ENCODE results near the gene SPATS2.
"Not testable (repeated sequence)": the region's sequence is repeated elsewhere in the genome, so short reads cannot be mapped to it uniquely, and the experiment has no call there.

The SPATS2 gene

GRCh38 chr12:49367381-49368239 is at the start of gene SPATS2:
Gene SPATS2, plus strand, starts transcription at chr12:49367462. Its CDS starts 93,551 bp downstream, at chr12:49461013.
- H3K4me3 Mint-ChIP-seq: peak within 1 kb of the TSS; percentile 94
- H3K27ac Mint-ChIP-seq: peak within 1 kb of the TSS; percentile 98
- peaks cover 42% of the 10 kb centered on the region for H3K4me1 Mint-ChIP-seq (ENCODE audit: low read depth)
- DNase-seq: no peak
- no peaks in the 10 kb centered on the region for H3K9me3 Mint-ChIP-seq
- H3K27me3 Mint-ChIP-seq: no peaks in the 10 kb centered on the region
- peaks cover 7% of the 10 kb centered on the region for H3K36me3 Mint-ChIP-seq (ENCODE audit: low read depth)

- peaks cover 20% of the 10 kb centered on the region for H3K4me1 Mint-ChIP-seq (ENCODE audit: low read depth)
- H3K27ac Mint-ChIP-seq: peak overlapping the region; percentile 2
- not testable (repeated sequence) for DNase-seq, H3K27me3 Mint-ChIP-seq, H3K4me3 Mint-ChIP-seq, H3K9me3 Mint-ChIP-seq
- peaks cover 22% of the 10 kb centered on the region for H3K36me3 Mint-ChIP-seq (ENCODE audit: low read depth)
These were observed 46.7 kb upstream of the SPATS2 start for GRCh38 chr12:49320411-49321103.

DNA sequence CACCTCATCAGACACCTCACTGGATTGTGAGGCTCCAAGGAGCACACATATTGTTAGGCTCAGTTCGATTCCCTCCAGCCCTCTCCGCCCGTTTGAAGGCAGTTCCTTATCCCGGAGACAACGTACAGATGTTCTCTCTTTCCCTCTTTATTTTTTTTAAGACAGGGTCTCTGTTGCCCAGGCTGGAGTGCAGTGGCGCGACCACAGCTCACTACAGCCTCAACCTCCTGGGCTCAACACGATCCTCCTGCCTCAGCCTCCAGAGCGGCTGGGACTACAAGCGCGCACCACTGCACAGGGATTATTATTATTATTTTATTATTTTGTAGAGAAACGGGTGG is 44.9 kb upstream of the SPATS2 start:
- no peak for DNase-seq
- Mint-ChIP-seq H3K36me3 (ENCODE audit: low read depth) (peaks cover 39% of the 10 kb centered on the region), H3K9me3 (no peaks in the 10 kb centered on the region), H3K4me1 (ENCODE audit: low read depth) (peaks cover 20% of the 10 kb centered on the region), H3K27ac (peak overlapping the region; percentile 96), H3K27me3 (no peaks in the 10 kb centered on the region), H3K4me3 (peak overlapping the region; percentile 99)

DNA sequence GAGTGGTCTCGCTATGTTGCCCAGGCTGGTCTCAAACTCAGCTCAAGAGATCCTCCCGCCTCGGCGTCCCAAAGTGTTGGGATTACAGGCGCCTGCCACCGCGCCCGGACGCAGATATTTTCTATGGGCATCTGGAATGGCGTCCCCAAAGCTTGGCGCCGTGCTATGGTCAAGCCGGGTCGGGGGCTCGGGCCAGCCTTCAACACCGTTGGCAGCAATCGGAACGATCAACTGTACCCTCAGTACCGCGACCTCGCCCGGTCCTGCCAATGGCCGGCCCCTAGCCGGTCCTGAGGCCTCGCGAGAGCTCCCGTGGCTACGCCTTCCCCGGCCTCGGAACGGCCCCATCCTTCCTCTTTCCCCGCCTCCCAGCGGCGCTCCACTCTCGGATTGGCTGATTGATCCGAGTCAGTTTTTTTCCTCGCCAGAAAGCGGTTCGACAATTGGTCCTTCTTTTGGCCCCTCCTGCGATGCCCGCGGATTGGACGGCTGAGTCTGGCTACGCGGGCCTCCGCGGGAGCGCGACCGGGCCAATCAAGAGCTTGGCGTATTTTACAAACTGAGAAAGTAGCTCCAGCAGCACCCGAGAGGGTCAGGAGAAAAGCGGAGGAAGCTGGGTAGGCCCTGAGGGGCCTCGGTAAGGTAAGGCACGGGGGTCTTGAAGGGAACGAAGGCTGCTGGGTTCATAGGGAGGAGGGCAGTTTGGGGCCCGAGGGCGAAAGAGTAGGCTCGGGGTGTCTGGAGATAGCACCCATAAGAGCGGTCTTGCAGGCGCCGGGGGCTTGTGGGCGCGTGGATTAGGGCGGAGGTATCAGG is 44.3 kb upstream of the SPATS2 start, which contains the start of gene TROAP:
TROAP (plus strand) TSS at position 548 of the 816 bp plus-strand sequence. CDS start 354 bp downstream, outside the sequence.
- peak; percentile 95 for DNase-seq
- Mint-ChIP-seq H3K27me3 (no peaks in the 10 kb centered on the region), H3K27ac (peak within 1 kb of the TSS; percentile 96), H3K4me1 (ENCODE audit: low read depth) (peaks cover 20% of the 10 kb centered on the region), H3K9me3 (no peaks in the 10 kb centered on the region), H3K4me3 (peak within 1 kb of the TSS; percentile 99), H3K36me3 (ENCODE audit: low read depth) (peaks cover 43% of the 10 kb centered on the region)

DNA sequence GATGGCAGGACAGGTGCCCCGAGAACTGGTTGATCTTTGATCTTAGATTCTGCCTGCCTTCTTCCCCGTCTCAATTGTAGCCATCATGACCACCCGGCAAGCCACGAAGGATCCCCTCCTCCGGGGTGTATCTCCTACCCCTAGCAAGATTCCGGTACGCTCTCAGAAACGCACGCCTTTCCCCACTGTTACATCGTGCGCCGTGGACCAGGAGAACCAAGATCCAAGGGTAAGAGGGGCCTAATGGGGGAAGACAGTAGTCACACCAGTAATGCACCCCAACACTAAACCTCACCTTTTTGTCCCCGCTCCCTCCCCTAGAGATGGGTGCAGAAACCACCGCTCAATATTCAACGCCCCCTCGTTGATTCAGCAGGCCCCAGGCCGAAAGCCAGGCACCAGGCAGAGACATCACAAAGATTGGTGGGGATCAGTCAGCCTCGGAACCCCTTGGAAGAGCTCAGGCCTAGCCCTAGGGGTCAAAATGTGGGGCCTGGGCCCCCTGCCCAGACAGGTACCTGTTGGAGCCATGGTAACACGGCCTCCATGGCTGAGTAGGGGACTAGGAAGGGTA is 43.7 kb upstream of the SPATS2 start:
- H3K9me3 Mint-ChIP-seq: no peaks in the 10 kb centered on the region
- H3K4me3 Mint-ChIP-seq: peak overlapping the region; percentile 99
- no peaks in the 10 kb centered on the region for H3K27me3 Mint-ChIP-seq
- peaks cover 20% of the 10 kb centered on the region for H3K4me1 Mint-ChIP-seq (ENCODE audit: low read depth)
- DNase-seq: no peak
- H3K27ac Mint-ChIP-seq: peak overlapping the region; percentile 96
- peaks cover 46% of the 10 kb centered on the region for H3K36me3 Mint-ChIP-seq (ENCODE audit: low read depth)

DNA sequence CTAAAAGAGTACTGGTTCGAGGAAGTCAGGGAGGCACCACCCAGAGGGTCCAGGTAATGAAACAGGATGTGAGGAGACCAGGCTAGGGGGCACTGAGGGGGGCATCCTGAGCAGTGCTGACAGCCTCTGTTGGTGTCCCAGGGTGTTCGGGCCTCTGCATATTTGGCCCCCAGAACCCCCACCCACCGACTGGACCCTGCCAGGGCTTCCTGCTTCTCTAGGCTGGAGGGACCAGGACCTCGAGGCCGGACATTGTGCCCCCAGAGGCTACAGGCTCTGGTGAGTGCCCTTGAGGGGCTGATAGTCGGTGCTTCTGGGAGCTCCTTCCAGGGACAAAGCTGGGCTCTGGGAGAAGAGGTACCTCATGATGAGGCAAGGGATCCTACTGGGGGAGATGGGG is 41.7 kb upstream of the SPATS2 start:
- H3K4me3 Mint-ChIP-seq: no peak overlapping the region
- no peak overlapping the region for H3K27ac Mint-ChIP-seq
- H3K27me3 Mint-ChIP-seq: no peaks in the 10 kb centered on the region
- H3K4me1 Mint-ChIP-seq (ENCODE audit: low read depth): peaks cover 17% of the 10 kb centered on the region
- DNase-seq: no peak
- H3K36me3 Mint-ChIP-seq (ENCODE audit: low read depth): peaks cover 64% of the 10 kb centered on the region
- no peaks in the 10 kb centered on the region for H3K9me3 Mint-ChIP-seq

DNA sequence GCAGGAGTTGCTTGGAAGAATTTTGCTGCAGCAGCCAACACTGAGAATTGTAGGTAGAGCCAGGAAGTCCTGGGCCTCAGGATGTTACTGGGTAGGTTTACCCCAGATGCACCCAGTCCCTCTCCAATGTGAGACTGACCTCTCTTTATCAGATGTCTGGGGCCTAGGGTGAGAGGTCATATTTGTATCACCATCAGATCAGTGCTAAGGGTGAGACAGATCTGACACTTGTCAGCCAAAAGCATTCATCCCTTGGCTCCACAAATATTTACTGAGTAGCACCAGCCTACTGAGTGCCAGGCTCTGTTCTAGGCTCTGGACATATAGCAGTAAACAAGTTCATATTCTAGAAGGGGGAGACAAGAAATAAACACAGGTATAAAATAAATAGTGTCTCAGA is 39.9 kb upstream of the SPATS2 start:
- H3K27ac Mint-ChIP-seq: no peak overlapping the region

DNA sequence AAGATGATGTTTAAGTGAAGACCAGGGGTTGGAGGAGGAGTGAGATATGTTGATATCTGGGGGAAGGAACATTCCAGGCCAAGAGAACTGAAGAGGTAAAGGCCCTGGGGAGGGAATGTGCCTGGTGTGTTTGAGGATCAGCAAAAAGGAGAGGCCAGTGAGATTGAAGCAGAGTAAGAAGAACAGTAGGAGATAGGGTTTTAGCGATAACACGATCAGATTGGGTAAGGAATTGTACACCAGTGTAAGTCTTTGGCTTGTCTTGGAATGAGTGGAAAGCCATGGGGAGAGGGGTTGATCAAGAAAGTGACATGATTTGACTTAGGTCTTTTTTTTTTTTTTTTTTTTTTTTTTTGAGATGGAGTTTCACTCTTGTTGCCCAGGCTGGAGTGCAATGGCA is 39.4 kb upstream of the SPATS2 start:
- H3K4me1 Mint-ChIP-seq (ENCODE audit: low read depth): peaks cover 5% of the 10 kb centered on the region
- DNase-seq: no peak
- no peaks in the 10 kb centered on the region for H3K9me3 Mint-ChIP-seq
- H3K27me3 Mint-ChIP-seq: peaks cover 22% of the 10 kb centered on the region
- H3K27ac Mint-ChIP-seq: no peak overlapping the region
- H3K36me3 Mint-ChIP-seq (ENCODE audit: low read depth): peaks cover 73% of the 10 kb centered on the region
- H3K4me3 Mint-ChIP-seq: no peak overlapping the region

More for the DNA sequence above, 39.9 kb upstream of the SPATS2 start:
- DNase-seq: no peak
- peaks cover 8% of the 10 kb centered on the region for H3K4me1 Mint-ChIP-seq (ENCODE audit: low read depth)
- peaks cover 17% of the 10 kb centered on the region for H3K27me3 Mint-ChIP-seq
- peaks cover 76% of the 10 kb centered on the region for H3K36me3 Mint-ChIP-seq (ENCODE audit: low read depth)
- no peaks in the 10 kb centered on the region for H3K9me3 Mint-ChIP-seq
- no peak overlapping the region for H3K4me3 Mint-ChIP-seq

DNA sequence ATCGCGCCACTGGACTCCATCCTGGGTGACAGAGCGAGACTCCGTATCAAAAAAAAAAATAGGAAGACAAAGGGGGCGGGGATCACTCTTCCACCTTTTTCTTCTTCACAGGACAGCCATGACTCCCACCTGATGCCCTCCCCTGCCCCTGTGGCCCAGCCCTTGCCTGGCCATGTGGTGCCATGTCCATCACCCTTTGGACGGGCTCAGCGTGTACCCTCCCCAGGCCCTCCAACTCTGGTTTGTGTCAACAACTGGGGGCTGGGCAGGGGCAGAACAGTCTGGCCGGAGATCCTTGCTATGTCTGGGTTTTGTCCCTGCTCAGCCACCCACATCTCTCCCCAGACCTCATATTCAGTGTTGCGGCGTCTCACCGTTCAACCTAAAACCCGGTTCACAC is 38.4 kb upstream of the SPATS2 start:
- H3K27me3 Mint-ChIP-seq: peaks cover 30% of the 10 kb centered on the region
- no peak overlapping the region for H3K27ac Mint-ChIP-seq
- peaks cover 65% of the 10 kb centered on the region for H3K36me3 Mint-ChIP-seq (ENCODE audit: low read depth)
- no peak overlapping the region for H3K4me3 Mint-ChIP-seq
- no peaks in the 10 kb centered on the region for H3K9me3 Mint-ChIP-seq
- H3K4me1 Mint-ChIP-seq (ENCODE audit: low read depth): peaks cover 5% of the 10 kb centered on the region
- DNase-seq: no peak

- H3K27ac Mint-ChIP-seq: no peak overlapping the region
- no peak for DNase-seq
- H3K27me3 Mint-ChIP-seq: peaks cover 41% of the 10 kb centered on the region
- peaks cover 5% of the 10 kb centered on the region for H3K4me1 Mint-ChIP-seq (ENCODE audit: low read depth)
- no peak overlapping the region for H3K4me3 Mint-ChIP-seq
- H3K36me3 Mint-ChIP-seq (ENCODE audit: low read depth): peaks cover 59% of the 10 kb centered on the region
- H3K9me3 Mint-ChIP-seq: no peaks in the 10 kb centered on the region
These were observed 37.1 kb upstream of the SPATS2 start for GRCh38 chr12:49330032-49330619.

GRCh38 chr12:49330631-49331379 is 36.5 kb upstream of the SPATS2 start:
- H3K27ac Mint-ChIP-seq: no peak overlapping the region
- peaks cover 5% of the 10 kb centered on the region for H3K4me1 Mint-ChIP-seq (ENCODE audit: low read depth)
- DNase-seq: no peak
- H3K36me3 Mint-ChIP-seq (ENCODE audit: low read depth): peaks cover 54% of the 10 kb centered on the region
- no peaks in the 10 kb centered on the region for H3K9me3 Mint-ChIP-seq
- H3K4me3 Mint-ChIP-seq: no peak overlapping the region
- H3K27me3 Mint-ChIP-seq: peaks cover 47% of the 10 kb centered on the region

- no peak for DNase-seq
- Mint-ChIP-seq H3K4me1 (ENCODE audit: low read depth) (peaks cover 5% of the 10 kb centered on the region), H3K36me3 (ENCODE audit: low read depth) (peaks cover 46% of the 10 kb centered on the region), H3K4me3 (no peak overlapping the region), H3K27me3 (peaks cover 51% of the 10 kb centered on the region), H3K9me3 (no peaks in the 10 kb centered on the region), H3K27ac (no peak overlapping the region)
These were observed 35.7 kb upstream of the SPATS2 start for GRCh38 chr12:49331380-49332222.

- no peak for DNase-seq
- Mint-ChIP-seq H3K27ac (no peak overlapping the region), H3K4me1 (ENCODE audit: low read depth) (peaks cover 12% of the 10 kb centered on the region), H3K9me3 (no peaks in the 10 kb centered on the region), H3K4me3 (no peak overlapping the region), H3K27me3 (peaks cover 59% of the 10 kb centered on the region), H3K36me3 (ENCODE audit: low read depth) (peaks cover 38% of the 10 kb centered on the region)
These were observed 34.8 kb upstream of the SPATS2 start for GRCh38 chr12:49332441-49332861.

All from activated T-cell treated with anti-CD3 and anti-CD28 coated beads, Interleukin-2, amount 50 U/mL, for 24 hours (primary cell).